ENCODE results near the gene MBD5. TPM values are rescaled to one million over a fixed set of nuclear protein-coding genes. Genes with fewer than 3 reads are reported as not detected.

Gene MBD5
- total and polyA plus RNA-seq, 2 of the 4 experiments (the other 2 are of a cell fraction): 9.8 to 14.2 TPM

DNA sequence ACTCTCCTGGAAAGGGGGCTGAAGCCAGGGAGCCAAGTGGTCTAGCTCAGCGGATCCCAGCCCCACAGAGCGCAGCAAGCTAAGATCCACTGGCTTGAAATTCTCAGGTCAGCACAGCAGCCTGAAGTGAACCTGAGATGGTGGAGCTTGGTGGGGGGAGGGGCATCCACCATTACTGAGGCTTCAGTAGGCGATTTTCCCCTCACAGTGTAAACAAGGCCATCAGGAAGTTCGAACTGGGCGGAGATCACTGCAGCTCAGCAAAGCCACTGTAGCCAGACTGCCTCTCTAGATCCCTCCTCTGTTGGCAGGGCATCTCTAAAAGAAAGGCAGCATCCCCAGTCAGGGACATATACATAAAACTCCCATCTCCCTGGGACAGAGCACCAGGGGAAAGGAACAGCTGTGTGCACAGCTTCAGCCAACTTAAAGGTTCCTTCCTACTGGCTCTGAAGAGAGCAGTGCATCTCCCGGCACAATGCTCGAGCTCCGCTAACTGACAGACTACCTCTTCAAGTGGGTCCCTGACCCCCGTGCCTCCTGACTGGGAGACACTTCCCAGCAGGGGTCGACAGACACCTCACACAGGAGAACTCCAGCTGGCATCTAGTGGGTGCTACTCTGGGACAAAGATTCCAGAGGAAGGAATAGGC is 341.4 kb downstream of the MBD5 start:
- POLR2A ChIA-PET (ENCODE audit: unreplicated experiment): no interaction called here
- H3K27me3 ChIP-seq (ENCODE audit: control insufficient read depth, insufficient read depth, low read length): no peaks in the 10 kb centered on the region
- no peak overlapping the region for H3K56ac ChIP-seq (ENCODE audit: extremely low read depth, insufficient read depth, low read length)
- H3K14ac ChIP-seq (replicated peaks; ENCODE audit: low read depth, low read length): no peak overlapping the region
- H4K8ac ChIP-seq (ENCODE audit: low read depth in 2 of 2, low read length in 2 of 2): no peak overlapping the region
- CTCF ChIA-PET: no interaction called here
- no peak overlapping the region for H4K91ac ChIP-seq (ENCODE audit: insufficient read depth, low read depth, low read length)
- H3K9me3 ChIP-seq (ENCODE audit: control insufficient read depth, insufficient read depth, low read length): no peaks in the 10 kb centered on the region
- H2BK120ac ChIP-seq (ENCODE audit: low read depth, low read length): no peak overlapping the region
- 100% methylated on average over 1 of the region's 10 CpGs; no CpG with 5 or more reads in 1 of the 2 experiments for WGBS, 2 experiments (ENCODE audit: extremely low coverage in 2 of 2, insufficient read length in 1 of 2)
- no peak overlapping the region for H2BK20ac ChIP-seq (ENCODE audit: low read depth, low read length)
- TF ChIP-seq FOS (IDR thresholded peaks at IDR 0.05; ENCODE audit: low read depth, low read length) (no peak), MXI1 (IDR thresholded peaks at IDR 0.05; ENCODE audit: borderline replicate concordance, low read depth, low read length) (no peak), RCOR1 (IDR thresholded peaks at IDR 0.05; ENCODE audit: insufficient replicate concordance, low read length) (no peak), RAD21 (IDR thresholded peaks at IDR 0.05; ENCODE audit: low read length) (no peak), POLR2A (IDR thresholded peaks at IDR 0.05; ENCODE audit: low read depth, low read length) (no peak), BHLHE40 (IDR thresholded peaks at IDR 0.05; ENCODE audit: low read depth, low read length) (no peak), CHD1 (IDR thresholded peaks at IDR 0.05; ENCODE audit: low read depth, low read length) (no peak), SMC3 (IDR thresholded peaks at IDR 0.05; ENCODE audit: low read depth, low read length) (no peak)
- TF ChIP-seq, protein P1, sequence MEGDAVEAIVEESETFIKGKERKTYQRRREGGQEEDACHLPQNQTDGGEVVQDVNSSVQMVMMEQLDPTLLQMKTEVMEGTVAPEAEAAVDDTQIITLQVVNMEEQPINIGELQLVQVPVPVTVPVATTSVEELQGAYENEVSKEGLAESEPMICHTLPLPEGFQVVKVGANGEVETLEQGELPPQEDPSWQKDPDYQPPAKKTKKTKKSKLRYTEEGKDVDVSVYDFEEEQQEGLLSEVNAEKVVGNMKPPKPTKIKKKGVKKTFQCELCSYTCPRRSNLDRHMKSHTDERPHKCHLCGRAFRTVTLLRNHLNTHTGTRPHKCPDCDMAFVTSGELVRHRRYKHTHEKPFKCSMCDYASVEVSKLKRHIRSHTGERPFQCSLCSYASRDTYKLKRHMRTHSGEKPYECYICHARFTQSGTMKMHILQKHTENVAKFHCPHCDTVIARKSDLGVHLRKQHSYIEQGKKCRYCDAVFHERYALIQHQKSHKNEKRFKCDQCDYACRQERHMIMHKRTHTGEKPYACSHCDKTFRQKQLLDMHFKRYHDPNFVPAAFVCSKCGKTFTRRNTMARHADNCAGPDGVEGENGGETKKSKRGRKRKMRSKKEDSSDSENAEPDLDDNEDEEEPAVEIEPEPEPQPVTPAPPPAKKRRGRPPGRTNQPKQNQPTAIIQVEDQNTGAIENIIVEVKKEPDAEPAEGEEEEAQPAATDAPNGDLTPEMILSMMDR (conservative IDR thresholded peaks at IDR 0.05; ENCODE audit: low read depth, low read length): no peak
- TF ChIP-seq, protein P2, sequence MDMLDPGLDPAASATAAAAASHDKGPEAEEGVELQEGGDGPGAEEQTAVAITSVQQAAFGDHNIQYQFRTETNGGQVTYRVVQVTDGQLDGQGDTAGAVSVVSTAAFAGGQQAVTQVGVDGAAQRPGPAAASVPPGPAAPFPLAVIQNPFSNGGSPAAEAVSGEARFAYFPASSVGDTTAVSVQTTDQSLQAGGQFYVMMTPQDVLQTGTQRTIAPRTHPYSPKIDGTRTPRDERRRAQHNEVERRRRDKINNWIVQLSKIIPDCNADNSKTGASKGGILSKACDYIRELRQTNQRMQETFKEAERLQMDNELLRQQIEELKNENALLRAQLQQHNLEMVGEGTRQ (IDR thresholded peaks at IDR 0.05; ENCODE audit: low read depth, low read length): no peak
- TF ChIP-seq, protein P3, sequence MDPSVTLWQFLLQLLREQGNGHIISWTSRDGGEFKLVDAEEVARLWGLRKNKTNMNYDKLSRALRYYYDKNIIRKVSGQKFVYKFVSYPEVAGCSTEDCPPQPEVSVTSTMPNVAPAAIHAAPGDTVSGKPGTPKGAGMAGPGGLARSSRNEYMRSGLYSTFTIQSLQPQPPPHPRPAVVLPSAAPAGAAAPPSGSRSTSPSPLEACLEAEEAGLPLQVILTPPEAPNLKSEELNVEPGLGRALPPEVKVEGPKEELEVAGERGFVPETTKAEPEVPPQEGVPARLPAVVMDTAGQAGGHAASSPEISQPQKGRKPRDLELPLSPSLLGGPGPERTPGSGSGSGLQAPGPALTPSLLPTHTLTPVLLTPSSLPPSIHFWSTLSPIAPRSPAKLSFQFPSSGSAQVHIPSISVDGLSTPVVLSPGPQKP (IDR thresholded peaks at IDR 0.05; ENCODE audit: borderline replicate concordance, low read depth, low read length): no peak
- in situ Hi-C loops (cut with MboI; ENCODE audit: low sequenced_read_pairs) (no loop called here), dilution Hi-C loops (cut with HindIII; ENCODE audit: low sequenced_read_pairs, unreplicated experiment) (no loop called here), intact Hi-C loops (cut with micrococcal nuclease) (no loop called here)
- H4K20me1 ChIP-seq (ENCODE audit: insufficient read depth, low read length): no peaks in the 10 kb centered on the region
- H4K5ac ChIP-seq (ENCODE audit: low read depth, low read length): no peak overlapping the region
- H2BK5ac ChIP-seq (ENCODE audit: low read depth, low read length, poor library complexity, severe bottlenecking): no peak overlapping the region
- H2AFZ ChIP-seq (replicated peaks; ENCODE audit: low read length, poor library complexity): no peak overlapping the region
- H3K4me2 ChIP-seq (ENCODE audit: low read depth, low read length): no peak overlapping the region
- H3K36me3 ChIP-seq (ENCODE audit: control insufficient read depth, insufficient read depth, low read length): no peaks in the 10 kb centered on the region
- DNase-seq (no peak), ATAC-seq (ENCODE audit: low read depth) (no peak)
- no peak overlapping the region for H3K27ac ChIP-seq (ENCODE audit: insufficient read depth, low read length)
- H2AK9ac ChIP-seq (replicated peaks; ENCODE audit: low read depth, low read length, poor library complexity): no peak overlapping the region
- BruUV-seq (replicated peaks): no TSS peak
- H3K18ac ChIP-seq (ENCODE audit: low read depth, low read length): no peak overlapping the region
- no peak overlapping the region for H3K9ac ChIP-seq (ENCODE audit: low read depth, low read length)
- H3K4me1 ChIP-seq (ENCODE audit: control insufficient read depth, insufficient read depth, low read length): peaks cover 2% of the 10 kb centered on the region; the same call in 1 of the 2 replicates
- H3K23ac ChIP-seq (ENCODE audit: low read depth, low read length): no peak overlapping the region
- no peak overlapping the region for H2BK15ac ChIP-seq (ENCODE audit: low read depth, low read length)
- H2AK5ac ChIP-seq (ENCODE audit: low read depth, low read length): no peak overlapping the region
- H3K4ac ChIP-seq (ENCODE audit: low read depth, low read length): no peak overlapping the region
- no peak overlapping the region for H3K4me3 ChIP-seq (ENCODE audit: insufficient read depth, low read depth, low read length)
- no peaks in the 10 kb centered on the region for H3K9me1 ChIP-seq (ENCODE audit: insufficient read depth, low read length)
- H3K79me1 ChIP-seq (ENCODE audit: low read depth in 1 of 2, low read length in 2 of 2): peaks cover 0 to 4% of the 10 kb centered on the region in 2 experiments; a peak in 1 of 4 replicates

All from IMR-90 (cell line).